DOHH2 (cell line): ENCODE results near the gene RGS7.

Source experiments
- CTCF ChIP-seq: fragments of 200-600 bp; sonication (generic); IDR thresholded peaks from one replicate; pipeline ENCODE4 v1.5.1; 2014; ENCODE audit warnings: antibody characterized with exemption, mild to moderate bottlenecking, low read depth, low read length; ENCODE audit not compliant: poor library complexity, severe bottlenecking
- EZH2phosphoT487 ChIP-seq: fragments of 200-600 bp; sonication (generic); IDR thresholded peaks from 2 replicates; pipeline ENCODE4 v1.6.1; 2017; ENCODE audit warnings: borderline replicate concordance, mild to moderate bottlenecking, antibody characterized with exemption, low read length, moderate library complexity, mixed read lengths

DNA sequence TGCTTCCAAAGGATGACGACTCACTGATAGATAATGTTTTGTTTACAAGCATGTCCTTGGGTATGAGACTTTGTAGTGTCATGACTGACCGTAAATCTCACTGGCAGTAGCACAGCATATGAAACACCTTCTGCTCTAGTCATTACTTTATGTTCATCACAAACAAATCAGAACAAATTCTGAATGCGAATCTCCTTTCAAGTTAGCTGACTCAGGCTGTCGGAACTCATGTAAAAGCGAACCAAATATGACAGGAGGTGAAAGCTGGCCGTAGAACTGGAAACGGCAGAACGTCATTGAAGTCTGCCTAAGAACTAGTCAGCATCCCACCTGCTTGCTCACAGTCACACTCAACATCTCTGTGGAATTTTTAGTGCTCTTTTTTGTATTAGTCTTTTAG is 143.9 kb downstream of the RGS7 start:
- no peak for TF ChIP-seq CTCF
- no peak for TF ChIP-seq EZH2phosphoT487
